CD4-positive, alpha-beta T cell treated with Interleukin-4 for 4 hours (primary cell): ENCODE data around the gene RUNDC3A.
"Not testable (repeated sequence)": the region's sequence is repeated elsewhere in the genome, so short reads cannot be mapped to it uniquely, and the experiment has no call there.

ENCODE experiments used
- DNase-seq: peaks from one replicate; pipeline ENCODE4 v3.0.0-alpha.2; 2020

RUNDC3A gene

GRCh38 chr17:44321246-44322120, 13.1 kb downstream of the RUNDC3A start:
- no peak for DNase-seq

DNA sequence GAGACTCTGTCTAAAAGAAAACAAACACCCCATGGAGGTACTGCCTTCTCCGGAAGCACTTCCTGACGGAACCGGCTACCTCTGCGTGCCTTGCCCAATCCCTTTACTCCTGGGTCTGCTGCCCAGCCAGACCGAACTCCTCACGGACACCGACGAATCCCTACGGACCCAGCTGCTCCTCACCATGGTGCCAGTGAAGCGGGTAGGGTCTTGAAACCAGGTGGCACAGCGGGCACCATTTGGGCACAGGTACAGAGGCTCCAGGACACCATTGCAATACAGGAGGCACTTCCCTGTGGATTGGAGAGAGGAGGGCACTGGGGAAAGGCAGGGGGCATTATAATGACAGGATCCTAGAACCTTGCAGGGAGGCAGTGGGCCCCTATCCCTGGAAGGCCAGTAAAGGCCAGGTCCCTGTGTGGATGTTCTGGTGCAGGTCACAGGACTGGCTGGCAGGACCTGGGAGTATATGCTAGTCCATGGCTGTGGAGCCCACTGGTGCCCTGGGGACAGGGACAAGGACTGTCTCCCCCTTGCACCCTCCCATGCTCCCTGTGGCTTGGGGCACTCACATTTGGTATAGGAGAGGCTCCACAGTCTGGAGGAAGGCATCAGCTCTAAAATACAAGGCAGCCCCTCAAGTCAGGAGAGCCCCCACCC, 14.0 kb downstream of the RUNDC3A start:
- no peak for DNase-seq

DNA sequence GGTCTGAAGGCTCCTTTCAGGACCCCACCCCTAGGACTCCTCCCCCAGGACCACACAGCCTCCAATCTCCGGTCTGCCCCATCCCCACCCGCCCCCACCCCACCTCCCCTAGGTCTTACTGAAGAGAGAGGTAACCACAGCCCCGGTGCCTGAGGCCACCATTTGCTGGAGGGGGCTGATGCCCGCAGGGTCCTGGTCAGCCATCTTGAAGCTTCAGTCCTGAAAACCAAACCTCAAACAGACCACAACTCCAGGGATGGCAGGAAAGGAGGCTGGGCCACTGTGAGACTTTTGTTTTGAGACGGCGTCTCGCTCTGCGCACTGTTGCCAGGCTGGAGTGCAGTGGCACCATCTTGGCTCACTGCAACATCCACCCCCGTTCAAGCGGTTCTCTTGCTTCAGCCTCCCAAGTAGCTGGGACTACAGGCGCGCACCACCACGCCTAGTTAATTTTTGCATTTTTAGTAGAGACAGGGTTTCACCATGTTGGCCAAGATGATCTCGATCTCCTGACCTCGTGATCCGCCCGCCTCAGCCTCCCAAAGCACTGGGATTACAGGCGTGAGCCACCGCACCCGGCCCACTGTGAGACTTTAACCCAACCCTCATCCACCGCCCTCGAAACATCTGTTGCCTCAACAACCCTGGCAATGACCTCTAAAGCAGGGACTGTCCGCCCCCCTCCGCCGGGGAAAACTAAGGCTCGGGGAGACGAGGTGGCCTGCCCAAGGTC, 15.1 kb downstream of the RUNDC3A start:
- DNase-seq, result no peak

DNA sequence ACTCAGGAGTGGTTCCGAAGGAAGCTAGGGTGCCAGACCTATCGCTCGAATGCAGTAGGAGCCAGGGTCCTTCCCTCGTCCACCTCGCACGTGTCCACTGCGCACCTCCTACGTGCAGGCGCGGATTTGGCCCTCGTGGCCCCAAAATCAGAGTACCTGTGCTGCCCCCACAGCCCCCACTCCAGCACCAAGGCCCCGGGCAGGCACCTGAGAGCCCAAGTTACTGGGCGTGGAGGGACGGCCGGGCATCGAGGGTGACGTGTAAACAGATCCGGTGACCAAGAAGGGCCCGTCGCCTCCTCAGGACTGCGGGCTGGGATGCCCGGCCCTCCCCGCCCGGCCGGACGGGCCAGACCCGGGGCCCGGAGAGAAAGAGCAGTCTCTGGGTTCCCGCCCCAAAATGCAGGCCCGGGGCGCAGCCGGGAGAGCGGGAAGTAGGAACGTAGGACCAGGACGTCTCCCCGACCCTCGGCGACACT, 15.7 kb downstream of the RUNDC3A start:
- no peak for DNase-seq

DNA sequence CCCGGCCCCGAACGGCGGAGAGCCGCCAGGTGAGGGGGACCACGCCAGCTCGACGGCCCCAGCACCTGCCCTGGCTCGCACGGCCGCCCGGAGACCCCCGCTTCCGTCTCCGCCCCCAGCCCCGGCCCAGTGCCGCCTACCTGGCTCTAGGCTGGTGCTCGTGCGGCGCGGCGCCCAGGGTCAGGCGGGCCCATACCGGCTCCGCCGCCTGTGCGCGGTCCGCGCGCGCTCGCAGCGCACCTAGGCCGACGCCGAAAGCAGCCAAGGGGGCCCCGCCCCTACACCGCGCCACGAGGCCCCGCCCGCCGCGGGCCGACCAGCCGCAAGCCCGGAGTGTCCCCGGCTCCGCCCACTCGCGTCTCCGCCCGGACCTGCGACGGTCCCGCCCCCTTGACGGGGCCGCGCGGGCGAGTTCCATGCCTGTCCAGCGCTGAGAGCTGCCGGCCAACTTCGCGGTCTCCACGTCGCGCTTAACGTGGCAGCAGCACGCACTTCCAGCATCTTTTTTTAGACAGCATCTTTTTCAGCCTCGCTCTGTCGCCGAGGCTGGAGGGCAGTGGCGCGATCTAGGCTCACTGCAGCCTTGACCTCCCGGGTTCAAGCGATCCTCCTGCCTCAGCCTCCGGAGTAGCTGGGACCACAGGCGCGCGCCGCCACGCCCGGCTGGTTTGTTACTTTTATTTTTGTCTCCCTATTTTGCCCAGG, 16.3 kb downstream of the RUNDC3A start, which contains the start of gene SLC25A39:
TSS of gene SLC25A39 (minus strand) at position 253 of the 705 bp plus-strand sequence. CDS start 1,261 bp downstream, outside the sequence.
- peak; percentile 93 for DNase-seq

DNA sequence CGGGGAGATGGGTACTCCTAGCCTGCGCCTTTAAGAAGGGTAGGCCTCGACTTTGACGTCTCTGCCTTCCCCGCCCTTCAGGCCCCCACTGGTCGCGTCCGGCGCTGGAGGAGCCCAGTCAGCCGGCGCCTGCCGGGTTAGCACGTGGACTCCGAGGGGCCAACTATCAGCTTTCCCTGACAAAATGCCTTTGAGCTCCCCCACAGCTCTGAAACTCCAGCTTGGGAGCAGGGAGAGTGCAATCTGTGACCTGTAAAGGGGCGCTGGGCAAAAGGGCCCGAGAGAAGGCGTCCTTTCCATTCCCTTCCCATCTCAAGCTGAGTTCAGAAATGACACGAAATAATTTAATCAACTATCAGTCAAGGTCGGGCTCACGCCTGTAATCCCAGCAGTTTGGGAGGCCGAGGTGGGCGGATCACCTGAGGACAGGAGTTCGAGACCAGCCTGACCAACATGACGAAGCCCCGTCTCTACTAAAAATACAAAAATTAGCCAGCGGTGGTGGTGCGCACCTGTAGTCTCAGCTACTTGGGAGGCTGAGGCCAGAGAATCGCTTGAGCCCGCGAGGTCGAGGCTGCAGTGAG, 18.6 kb downstream of the RUNDC3A start:
- DNase-seq, result peak; percentile 96

DNA sequence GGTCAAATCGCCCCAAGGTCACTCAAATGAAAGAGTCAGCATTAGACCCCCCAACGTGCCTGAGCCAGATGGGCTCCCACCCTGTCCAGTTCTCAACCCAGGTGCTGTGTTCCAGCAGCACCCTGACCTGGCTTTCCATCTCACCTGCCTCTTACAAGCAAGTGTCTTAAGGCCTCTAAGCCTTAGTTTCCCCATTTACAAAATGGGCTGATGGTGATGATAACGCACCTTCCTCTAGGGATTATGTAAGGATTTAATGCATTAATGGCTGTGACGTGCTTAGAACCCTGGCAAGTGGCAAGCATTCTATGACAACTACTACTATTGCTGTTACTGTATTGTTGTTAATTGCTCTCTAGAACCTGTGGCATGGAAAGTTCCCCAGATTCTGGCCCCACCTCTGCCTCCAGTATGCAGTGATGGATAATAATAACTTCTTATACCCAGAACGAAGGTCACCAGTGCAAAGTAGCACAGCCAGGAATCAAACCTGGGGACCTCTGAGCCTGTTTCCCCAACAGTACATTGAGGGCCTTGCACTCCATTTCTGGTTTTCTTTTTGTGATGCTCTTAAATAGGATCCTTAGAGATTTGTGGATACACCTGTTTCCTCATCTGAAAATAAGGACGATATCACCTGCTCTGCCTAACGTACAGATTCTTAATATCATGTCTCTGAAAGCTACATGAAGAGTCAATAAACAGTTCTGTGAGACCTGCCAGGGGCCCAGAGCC, 19.5 kb downstream of the RUNDC3A start:
- DNase-seq, result no peak

DNA sequence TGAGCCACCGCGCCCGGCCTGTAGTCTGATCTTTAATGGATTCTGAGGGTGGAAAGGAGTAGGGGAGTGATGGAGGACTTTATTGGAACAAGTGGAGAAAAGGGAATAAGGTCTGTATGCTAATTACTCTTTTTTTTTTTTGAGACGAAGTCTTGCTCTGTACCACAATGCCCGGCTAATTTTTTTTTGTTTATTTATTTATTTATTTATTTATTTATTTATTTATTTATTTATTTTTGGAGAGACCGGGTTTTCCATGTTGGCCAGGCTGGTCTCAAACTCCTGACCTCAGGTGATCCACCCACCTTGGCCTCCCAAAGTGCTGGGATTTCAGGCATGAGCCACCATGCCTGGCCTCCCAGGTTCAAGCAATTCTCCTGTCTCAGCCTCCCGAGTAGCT, 21.1 kb downstream of the RUNDC3A start:
- DNase-seq, result not testable (repeated sequence)

GRCh38 chr17:44330263-44330662, 21.9 kb downstream of the RUNDC3A start:
- not testable (repeated sequence) for DNase-seq

- peak; percentile 80 for DNase-seq
These were observed 22.9 kb downstream of the RUNDC3A start for GRCh38 chr17:44331249-44331760.

- no peak for DNase-seq
These were observed 25.0 kb downstream of the RUNDC3A start for GRCh38 chr17:44333371-44333770.

DNA sequence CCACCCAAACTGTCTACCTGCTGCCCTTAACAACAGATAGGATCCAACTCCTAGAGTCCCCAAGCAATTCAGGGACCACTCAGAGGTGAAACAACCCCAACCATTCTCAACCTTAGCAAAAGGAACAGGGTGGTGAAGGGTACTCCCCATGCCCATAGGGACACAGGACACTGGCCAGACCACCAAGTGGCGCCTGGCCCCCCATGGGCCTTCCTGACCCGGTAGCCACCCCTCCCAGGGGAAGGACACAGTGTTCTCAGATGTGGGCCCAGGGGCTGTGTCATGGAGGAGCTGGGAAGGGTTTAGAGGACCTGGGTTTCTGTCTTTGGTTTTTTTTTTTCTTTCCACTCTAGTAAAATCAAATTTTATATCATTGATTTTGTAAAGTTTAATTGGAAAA, 25.9 kb downstream of the RUNDC3A start:
- no peak for DNase-seq

- no peak for DNase-seq
These were observed 26.3 kb downstream of the RUNDC3A start for GRCh38 chr17:44334727-44335126.

GRCh38 chr17:44335564-44335963, 27.2 kb downstream of the RUNDC3A start:
- no peak for DNase-seq

GRCh38 chr17:44335968-44336367, 27.6 kb downstream of the RUNDC3A start:
- DNase-seq, result no peak

GRCh38 chr17:44338702-44339101, 30.3 kb downstream of the RUNDC3A start:
- no peak for DNase-seq

GRCh38 chr17:44340553-44340952, 32.2 kb downstream of the RUNDC3A start:
- not testable (repeated sequence) for DNase-seq

- no peak for DNase-seq
These were observed 35.3 kb downstream of the RUNDC3A start for GRCh38 chr17:44343510-44344209.

GRCh38 chr17:44344939-44345453, 36.6 kb downstream of the RUNDC3A start, which contains the start of gene GRN:
Gene GRN (plus strand): TSS chr17:44345302. CDS start chr17:44349165, 3,863 bp downstream.
- peak; percentile 85 for DNase-seq

GRCh38 chr17:44345454-44346026, 37.1 kb downstream of the RUNDC3A start:
- DNase-seq, result peak; percentile 52
